GM21576 (cell line): ENCODE measurements around the gene TAGLN.

ENCODE experiments used
- ATAC-seq: cut with Tn5 transposase; IDR thresholded peaks from one replicate; pipeline ENCODE4 v1.9.1; 2021; ENCODE audit warnings: mild to moderate bottlenecking, moderate library complexity; ENCODE audit not compliant: unreplicated experiment

Gene TAGLN

GRCh38 chr11:117199053-117199915, at the start of gene TAGLN:
TAGLN (plus strand) TSS chr11:117199370; CDS start chr11:117203014, 3,644 bp downstream.
- ATAC-seq, result no peak

DNA sequence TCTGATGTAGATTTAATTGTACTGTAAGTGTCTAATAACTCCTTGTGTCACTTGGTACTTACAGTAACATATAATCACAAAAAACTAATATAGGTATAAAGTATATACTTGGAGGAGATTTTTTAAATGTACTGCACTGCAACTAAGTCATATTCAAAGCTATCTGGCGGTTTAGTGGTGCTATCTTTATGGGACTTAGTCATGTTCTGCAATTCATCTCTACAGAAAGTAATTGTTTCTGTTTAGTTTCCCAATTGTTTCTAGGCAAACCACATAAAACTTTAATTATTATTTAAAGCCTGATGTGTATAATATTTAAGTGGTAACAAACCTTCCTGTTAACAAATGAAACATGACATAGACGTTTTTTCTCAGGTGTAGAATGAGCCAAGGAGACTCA, 47.1 kb upstream of the TAGLN start:
- no peak for ATAC-seq

DNA sequence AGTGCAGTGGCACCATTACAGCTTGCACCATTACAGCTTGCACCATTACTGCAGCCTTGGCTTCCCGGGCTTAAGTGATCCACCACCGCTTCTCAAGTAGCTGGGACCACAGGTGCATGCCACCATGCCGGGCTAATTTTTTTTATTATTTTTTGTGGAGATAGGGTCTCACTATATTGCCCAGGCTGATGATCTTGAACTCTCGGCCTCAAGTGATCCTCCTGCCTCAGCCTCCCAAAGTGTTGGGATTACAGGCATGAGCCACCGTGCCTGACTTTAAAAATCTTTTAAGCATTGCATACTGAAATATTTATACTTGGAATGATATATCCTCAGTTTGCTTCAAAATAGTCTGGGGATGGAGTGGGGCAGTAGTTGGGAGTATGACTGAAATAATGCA, 44.7 kb upstream of the TAGLN start:
- no peak for ATAC-seq

- no peak for ATAC-seq
Measured at GRCh38 chr11:117157507-117157906, 41.7 kb upstream of the TAGLN start.

- no peak for ATAC-seq
Measured at GRCh38 chr11:117159892-117160291, 39.3 kb upstream of the TAGLN start.

- ATAC-seq, result no peak
Measured at GRCh38 chr11:117160826-117161225, 38.3 kb upstream of the TAGLN start.

DNA sequence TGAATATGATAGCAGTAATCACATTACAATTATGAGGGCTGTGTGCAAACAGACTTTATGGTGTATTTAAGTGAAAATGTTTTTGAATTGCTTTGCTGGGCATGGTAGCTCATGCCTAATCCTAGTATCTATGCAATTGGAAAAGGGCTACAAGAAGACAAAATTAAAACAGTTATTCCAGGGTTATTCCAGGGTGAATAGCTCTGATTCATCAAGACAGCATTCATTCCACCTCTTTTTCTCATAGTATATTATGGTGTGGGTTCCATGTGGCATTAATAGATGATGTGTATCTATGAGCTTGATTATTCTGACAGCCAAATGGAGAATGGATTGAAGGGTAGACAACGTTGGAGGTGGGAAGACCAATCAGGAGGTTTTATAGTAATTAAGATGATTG, 32.7 kb upstream of the TAGLN start:
- ATAC-seq, result no peak

DNA sequence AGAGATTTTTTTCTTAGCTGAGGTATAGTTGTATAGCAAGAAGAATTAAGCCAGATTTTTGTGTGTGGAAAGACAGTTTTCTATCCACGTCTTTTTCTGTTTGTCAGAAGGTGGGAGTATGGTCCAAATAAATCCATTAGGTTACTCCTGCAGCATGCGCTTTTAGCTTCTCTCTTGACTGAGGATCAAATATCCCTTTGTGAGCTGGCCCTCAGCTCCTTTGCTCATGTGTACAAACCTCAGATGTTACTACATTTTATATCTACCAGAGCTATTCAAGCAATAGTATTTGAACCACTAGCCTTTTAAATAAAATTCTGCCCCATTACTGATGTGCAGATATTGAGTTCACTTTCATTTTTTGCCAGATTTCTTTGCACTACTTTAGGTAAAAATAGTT, 29.4 kb upstream of the TAGLN start:
- ATAC-seq, result no peak

DNA sequence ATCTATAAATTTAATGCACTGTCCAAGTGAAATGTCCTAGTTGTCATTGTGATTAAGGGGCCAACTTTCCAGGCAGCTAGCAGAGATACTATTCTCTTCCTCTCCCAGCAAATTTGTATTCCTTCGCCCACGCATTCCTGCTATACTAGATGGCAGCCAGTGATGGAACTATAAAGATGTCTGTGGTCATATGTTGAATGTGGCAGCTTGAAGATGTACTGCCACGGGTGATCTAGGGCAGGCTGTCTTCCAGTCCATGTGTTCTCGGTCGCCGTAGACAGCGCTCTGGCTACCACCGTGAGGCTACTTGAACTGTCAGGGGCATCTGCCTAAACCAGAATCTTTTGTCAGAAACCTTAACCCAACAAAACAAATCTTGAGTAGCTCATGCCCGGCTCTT, 29.0 kb upstream of the TAGLN start:
- no peak for ATAC-seq

DNA sequence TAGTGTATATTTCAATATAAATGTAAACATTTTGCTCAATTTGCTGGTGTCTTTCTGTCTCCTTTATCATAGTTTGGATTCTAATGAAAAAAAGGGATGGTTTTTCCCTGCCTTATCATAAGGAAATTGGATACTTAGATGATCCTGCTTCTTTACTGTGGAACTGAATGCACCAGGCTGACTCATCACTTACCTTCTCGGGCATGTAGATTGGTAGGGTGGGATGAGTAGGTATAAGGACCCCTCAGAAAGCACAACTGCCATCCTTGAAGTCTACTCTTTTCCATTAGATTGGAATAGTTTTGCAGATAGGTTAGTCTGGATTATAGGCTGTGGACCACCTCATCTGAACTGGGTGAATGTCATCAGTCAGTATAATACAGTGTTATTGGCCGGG, 28.2 kb upstream of the TAGLN start:
- ATAC-seq, result no peak

- no peak for ATAC-seq
Measured at GRCh38 chr11:117171404-117172061, 27.6 kb upstream of the TAGLN start.

- no peak for ATAC-seq
Measured at GRCh38 chr11:117172724-117173421, 26.3 kb upstream of the TAGLN start.

DNA sequence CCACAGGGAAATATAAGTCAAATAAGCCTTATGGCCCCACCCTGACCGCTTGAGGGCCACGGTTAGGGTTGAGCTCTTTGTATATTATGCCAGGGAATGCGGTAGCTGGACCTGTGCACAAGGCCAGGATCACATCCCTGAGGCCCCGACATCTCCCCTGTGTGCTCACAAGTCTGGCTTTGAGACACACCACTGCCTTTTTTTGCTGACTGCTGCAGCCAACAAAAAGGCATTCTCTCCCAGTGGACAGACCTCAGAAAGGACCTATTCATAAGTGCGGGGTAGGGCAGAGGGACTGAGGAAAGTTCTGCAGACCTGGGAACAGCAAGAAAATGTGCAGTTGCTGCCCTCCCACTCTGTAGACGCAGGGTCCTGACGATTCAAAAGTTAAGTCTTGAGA, 24.1 kb upstream of the TAGLN start:
- ATAC-seq, result no peak

DNA sequence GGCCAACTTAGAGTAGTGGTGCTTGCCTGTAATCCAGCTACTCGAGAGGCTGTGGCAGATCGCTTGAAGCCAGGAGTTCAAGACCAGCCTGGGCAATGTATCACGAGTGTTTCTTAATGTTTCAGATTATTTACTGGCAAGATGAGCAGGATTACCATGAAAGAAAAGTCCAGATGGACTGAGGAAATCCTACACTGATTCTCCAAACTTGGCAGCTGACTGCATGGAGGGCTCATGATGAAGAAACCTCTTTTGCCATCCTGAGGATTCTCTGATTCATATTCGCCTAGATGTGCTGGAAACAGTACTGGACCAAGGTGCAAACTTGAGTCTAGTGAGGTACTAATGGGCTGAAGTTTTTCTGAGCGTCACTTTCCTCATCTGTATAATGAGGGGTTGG, 23.4 kb upstream of the TAGLN start:
- ATAC-seq, result no peak

GRCh38 chr11:117176186-117176585, 23.0 kb upstream of the TAGLN start:
- no peak for ATAC-seq

DNA sequence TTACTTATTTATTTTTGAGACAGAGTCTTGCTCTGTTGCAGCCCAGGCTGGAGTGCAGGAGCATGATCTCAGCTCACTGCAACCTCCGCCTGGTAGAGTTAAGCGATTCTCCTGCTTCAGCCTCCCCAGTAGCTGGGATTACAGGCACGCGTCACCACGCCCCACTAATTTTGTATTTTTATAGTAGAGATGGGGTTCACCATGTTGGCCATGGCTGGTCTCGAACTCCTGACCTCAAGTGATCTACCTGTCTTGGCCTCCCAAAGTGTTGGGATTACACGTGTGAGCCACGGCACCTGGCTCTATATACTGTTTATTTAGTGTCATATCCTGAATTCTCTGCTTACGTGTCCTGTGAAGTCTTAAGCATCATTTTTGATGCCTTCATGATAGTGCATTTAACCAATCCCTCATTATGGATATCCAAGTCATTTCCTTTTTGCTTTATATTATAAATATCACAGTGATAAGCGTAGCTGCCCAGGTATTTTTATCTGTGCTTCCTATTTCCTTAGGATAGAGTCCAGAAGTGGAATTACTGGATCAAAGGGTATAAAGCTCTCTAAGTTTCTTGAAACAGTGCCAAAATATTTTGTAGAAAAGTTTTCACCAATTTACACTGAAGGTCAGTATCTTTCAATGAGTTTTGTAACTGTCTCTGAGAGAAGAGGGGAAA, 21.5 kb upstream of the TAGLN start:
- no peak for ATAC-seq

- ATAC-seq, result peak; percentile 85
Measured at GRCh38 chr11:117178210-117179034, 20.7 kb upstream of the TAGLN start, which contains the start of gene SIDT2. SIDT2 (plus strand) TSS chr11:117178743; CDS start chr11:117179264, 521 bp downstream.

GRCh38 chr11:117179048-117179999, 19.8 kb upstream of the TAGLN start:
- peak; percentile 29 for ATAC-seq

- ATAC-seq, result no peak
Measured at GRCh38 chr11:117180020-117180419, 19.1 kb upstream of the TAGLN start.
